GM18861 (cell line): ENCODE measurements around the gene PGLYRP2.
A peak's percentile ranks its signal among the peaks of the same experiment; 100 is the strongest.

Source experiments
- ATAC-seq: cut with Tn5 transposase; IDR thresholded peaks from one replicate; pipeline ENCODE4 v1.9.1; 2021; ENCODE audit not compliant: unreplicated experiment

PGLYRP2 gene

GRCh38 chr19:15442142-15442920, 37.0 kb downstream of the PGLYRP2 start:
- no peak for ATAC-seq

DNA sequence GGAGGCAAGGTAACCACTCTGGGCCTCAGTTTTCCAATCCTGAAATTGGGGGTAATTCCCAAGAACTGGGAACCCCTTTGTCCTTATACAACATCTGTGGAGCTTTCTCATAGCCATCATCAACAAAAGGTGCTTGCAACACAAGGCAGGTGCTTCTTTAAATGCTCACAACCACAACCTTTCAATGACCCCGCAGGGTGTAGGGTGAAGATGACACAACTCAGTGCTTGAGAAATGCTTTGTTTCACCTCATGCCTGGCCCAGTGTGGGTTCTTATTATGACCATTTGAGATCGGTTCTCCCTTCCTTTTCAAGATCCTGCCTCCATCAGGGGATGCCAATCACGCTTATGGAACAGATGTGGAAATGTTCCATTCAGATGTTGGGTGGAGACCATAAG, 38.0 kb downstream of the PGLYRP2 start:
- no peak for ATAC-seq

DNA sequence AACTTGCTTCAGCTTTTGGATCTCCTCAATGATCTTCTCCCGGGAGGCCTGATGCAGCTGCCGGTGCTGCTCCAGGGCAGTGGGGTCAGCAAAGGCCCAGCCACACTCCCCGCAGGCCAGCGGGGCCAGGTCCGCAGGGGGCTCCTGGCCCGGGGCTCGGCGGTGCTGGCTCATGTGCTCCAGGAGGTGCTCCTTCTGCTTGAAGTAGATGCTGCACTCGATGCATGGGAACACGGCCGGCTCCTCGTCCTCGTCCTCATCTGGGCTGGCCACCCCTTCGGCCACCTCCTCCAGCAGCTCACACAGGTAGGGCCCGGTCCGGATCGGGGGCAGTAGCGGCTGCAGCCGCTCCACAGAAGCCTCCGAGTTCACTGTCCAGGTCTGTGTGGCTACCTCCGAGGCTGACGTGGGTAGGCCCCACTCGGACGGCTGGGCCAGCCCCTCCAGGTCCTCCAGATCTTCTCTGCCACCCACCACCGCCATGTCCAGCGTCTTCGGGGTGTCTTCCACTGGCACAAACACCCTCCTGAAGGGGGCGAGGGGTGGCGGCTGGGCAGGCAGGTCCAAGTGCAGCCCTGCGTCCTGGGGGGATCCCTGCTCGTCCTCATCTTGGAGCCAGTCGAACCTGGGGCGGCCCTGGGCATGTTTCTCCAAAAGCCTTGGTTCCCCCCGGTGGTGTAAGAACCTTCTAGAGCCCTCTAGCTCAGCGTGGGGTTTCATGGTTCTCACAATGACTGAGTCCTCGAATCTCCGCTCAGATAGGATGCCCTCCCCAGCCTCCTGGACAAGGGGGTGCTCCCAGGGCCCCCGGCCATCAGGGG, 39.3 kb downstream of the PGLYRP2 start:
- no peak for ATAC-seq

- ATAC-seq: no peak
Measured at GRCh38 chr19:15439078-15439799, 40.1 kb downstream of the PGLYRP2 start.

GRCh38 chr19:15438577-15438976, 40.7 kb downstream of the PGLYRP2 start:
- ATAC-seq: no peak

DNA sequence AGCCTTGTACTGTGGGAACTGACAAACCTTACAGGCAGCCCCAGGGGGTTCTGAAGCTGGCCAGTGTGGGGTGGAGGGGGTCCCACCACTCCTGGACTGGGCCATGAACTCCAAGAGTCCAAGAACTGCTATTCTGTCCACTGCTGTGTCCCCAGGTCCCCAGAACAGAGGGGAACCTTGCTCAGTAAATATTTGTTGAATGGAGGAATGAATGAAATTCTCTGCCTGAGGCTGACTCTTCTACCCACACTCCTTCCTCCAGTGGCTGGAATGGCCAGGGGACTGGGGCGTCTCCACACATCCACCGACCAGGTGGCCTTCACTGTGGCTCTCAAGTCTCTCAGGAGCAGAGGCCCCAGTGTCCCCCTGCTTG, 41.2 kb downstream of the PGLYRP2 start:
- ATAC-seq: no peak

DNA sequence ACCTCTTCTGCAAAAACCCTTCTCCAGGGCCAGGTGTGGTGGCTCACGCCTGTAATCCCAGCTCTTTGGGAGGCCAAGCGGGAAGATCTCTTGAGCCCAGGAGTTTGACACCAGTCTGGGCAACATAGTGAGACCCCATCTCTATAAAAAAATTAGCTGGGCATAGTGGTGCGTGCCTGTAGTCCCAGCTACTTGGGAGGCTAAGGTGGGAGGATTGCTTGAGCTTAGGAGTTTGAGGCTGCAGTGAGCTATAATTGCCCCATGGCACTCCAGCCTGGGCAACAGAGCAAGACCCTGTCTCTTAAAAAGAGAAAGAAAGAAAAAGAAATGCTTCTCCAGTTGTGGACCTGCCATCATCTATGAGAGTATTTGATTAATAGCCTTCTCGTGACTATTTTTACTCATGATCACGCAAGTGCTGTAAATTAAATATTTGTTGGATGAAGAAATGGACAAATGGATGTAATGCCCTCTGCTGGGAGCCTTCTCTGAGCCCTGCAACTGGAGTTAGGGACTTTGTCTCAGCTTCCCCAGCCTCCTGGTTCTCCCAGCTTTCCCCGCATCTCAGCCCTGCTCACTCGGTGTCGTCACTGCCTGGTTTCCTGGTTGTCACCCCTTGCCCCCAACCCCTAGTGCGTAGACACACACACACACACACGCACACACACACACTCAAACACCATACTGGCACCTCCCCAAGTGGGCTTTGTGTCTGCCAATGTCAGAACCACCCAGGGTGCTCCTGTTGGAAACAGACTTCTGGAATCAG, 41.8 kb downstream of the PGLYRP2 start:
- no peak for ATAC-seq

DNA sequence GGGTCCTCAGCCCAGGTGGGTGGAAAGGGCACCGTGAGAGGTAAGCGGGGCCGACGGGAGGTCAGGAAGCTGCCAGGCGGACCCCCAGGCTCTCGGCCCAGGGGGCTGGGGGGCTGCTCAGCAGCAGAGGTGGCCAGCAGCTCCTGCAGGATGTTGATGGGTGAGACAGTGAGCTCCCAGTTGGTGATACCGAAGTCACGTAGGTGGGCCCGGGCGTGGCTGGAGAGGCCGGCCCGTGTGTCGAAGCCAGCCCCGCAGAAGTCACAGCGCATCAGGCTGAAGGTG, 42.5 kb downstream of the PGLYRP2 start:
- ATAC-seq: no peak

- ATAC-seq: no peak
Measured at GRCh38 chr19:15436012-15436825, 43.1 kb downstream of the PGLYRP2 start.

GRCh38 chr19:15433519-15434069, 45.7 kb downstream of the PGLYRP2 start:
- no peak for ATAC-seq

GRCh38 chr19:15432629-15433518, 46.4 kb downstream of the PGLYRP2 start:
- peak; percentile 53 for ATAC-seq

DNA sequence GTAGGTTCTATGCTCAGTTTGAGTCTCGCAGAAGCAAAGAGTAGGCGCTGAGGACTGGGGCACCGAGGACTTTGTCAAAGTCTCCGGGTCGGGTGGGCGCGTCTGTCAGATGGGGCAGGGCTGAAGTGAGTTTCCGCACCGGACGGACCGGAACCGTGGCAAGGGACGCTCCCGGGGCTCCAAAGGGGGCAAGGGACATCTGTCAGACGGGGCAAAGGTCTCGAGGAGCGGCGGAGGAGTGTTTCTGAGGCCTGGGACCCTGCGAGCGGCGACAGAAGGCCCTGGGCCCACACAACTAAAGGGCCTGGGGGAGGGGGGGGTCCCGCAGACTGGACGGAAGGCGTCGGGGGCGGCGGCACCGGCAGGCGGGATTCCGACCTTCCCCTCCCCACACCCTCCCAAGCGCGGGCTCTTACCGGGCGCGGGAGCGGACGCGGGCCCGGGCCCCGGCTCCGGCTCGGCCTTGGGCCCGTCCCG, 47.2 kb downstream of the PGLYRP2 start:
- no peak for ATAC-seq

- ATAC-seq: no peak
Measured at GRCh38 chr19:15431396-15432017, 47.8 kb downstream of the PGLYRP2 start.

DNA sequence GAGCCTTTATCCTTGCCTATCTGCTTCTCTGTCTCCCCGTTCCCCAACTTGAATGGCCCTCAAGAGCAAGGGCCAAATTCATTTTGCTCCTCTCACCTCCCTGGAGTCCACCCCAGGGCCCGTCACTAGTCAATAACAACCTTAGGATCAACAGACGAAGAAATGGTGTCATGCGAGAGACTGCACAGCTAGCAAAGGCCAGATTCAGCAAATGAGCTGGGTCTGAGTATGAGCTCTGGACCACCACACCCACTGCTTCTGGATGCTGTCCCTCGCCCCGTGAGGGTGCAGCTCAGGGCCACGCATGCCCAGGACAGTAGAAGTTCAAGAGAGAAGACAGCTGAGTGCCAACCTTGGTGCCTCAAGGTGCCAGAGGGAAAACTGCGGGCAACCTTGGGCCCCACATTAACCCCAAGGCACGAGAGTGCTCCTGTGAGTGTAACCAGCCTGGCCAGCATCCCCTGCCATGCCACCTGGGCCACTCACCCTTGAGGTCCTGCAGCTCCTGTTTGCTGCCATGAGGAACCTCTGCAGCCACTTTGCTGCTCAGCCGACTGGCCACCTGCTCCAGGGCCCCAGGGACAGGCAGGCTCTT, 48.7 kb downstream of the PGLYRP2 start:
- ATAC-seq: no peak

- ATAC-seq: no peak
Measured at GRCh38 chr19:15429825-15430467, 49.4 kb downstream of the PGLYRP2 start.

- no peak for ATAC-seq
Measured at GRCh38 chr19:15428956-15429824, 50.1 kb downstream of the PGLYRP2 start.
